GM12878 (cell line): ENCODE data around the gene SRRM2. TPM values are rescaled to one million over a fixed set of nuclear protein-coding genes. Genes with fewer than 3 reads are reported as not detected.

Source experiments
- ATAC-seq: fragments of 200-7000 bp; cut with Tn5 transposase; 3 replicates; pipeline ENCODE4 v1.9.1; 2020; ENCODE audit warnings: mild to moderate bottlenecking, moderate library complexity
- BruUV-seq: library from RNA; stranded (reverse); fragments of 400-500 nt; replicated peaks from 2 replicates; lab custom pipeline; 2021; lab: Mats Ljungman, UMichigan
- CTCF ChIA-PET: fragments of 300-600 bp; sonication (Branson Sonifier 250); formaldehyde crosslinking; extraction: SDS; loops from one replicate; lab custom pipeline; 2021; ENCODE audit warnings: inconsistent platforms; lab: Yijun Ruan, JAX
- POLR2A ChIA-PET: fragments of 350-600 bp; formaldehyde crosslinking; extraction: SDS; loops from one replicate; lab custom pipeline; 2021; ENCODE audit warnings: inconsistent platforms; lab: Charles Lee
- RAD21 ChIA-PET: fragments of 300-600 bp; sonication (Branson Sonifier 250); formaldehyde crosslinking; loops from one replicate; lab custom pipeline; 2023; ENCODE audit warnings: antibody characterized with exemption; ENCODE audit not compliant: unreplicated experiment; lab: Charles Lee
- SMC1A ChIA-PET: fragments of 300-600 bp; sonication (Branson Sonifier 250); formaldehyde crosslinking; loops from one replicate; lab custom pipeline; 2023; ENCODE audit not compliant: unreplicated experiment, uncharacterized antibody; lab: Charles Lee
- DNase-seq: peaks from one replicate; pipeline ENCODE4 v3.0.0-alpha.2; 2011; ENCODE audit warnings: low read depth, low spot score
- FAIRE-seq: peaks from 3 replicates; lab custom pipeline; 2011; peaks lifted over from hg19 to GRCh38; lab: Jason Lieb, UNC
- H2AFZ ChIP-seq: 2 replicates; pipeline ENCODE4 v1.6.0; 2011; ENCODE audit warnings: low read depth, low read length, control low read depth; ENCODE audit not compliant: control insufficient read depth
- H3K27ac ChIP-seq: 2 replicates; pipeline ENCODE4 v1.5.1; 2011; ENCODE audit warnings: control low read depth; ENCODE audit not compliant: control insufficient read depth, insufficient read depth
- H3K27me3 ChIP-seq, 2 experiments: replicated peaks in 1 of 2; 2 replicates each; pipeline versions ENCODE4 v1.6.0 to v1.6.1; 2011; ENCODE audit warnings: low read length in 1 of 2; ENCODE audit not compliant: control insufficient read depth in 2 of 2, insufficient read depth in 2 of 2
- H3K36me3 ChIP-seq, 2 experiments: 2 replicates each; pipeline ENCODE4 v1.5.1; 2011; ENCODE audit warnings: low read length in 1 of 2; ENCODE audit not compliant: control insufficient read depth in 2 of 2, insufficient read depth in 2 of 2
- H3K4me1 ChIP-seq: 2 replicates; pipeline ENCODE4 v1.6.1; 2011; ENCODE audit warnings: mild to moderate bottlenecking, low read length, moderate library complexity, mixed read lengths; ENCODE audit not compliant: control insufficient read depth, insufficient read depth
- H3K4me2 ChIP-seq: 2 replicates; pipeline ENCODE4 v1.6.0; 2011; ENCODE audit warnings: control low read depth; ENCODE audit not compliant: control insufficient read depth, insufficient read depth
- H3K4me3 ChIP-seq: fragments of 200-600 bp; sonication (generic); 2 replicates; pipeline ENCODE4 v1.5.1; 2016
- H3K79me2 ChIP-seq: 2 replicates; pipeline ENCODE4 v1.6.0; 2011; ENCODE audit warnings: low read length; ENCODE audit not compliant: control insufficient read depth, insufficient read depth
- H3K9ac ChIP-seq: 2 replicates; pipeline ENCODE4 v1.8.0; 2011; ENCODE audit warnings: low read length, control low read depth, mixed read lengths; ENCODE audit not compliant: control insufficient read depth, insufficient read depth
- H3K9me3 ChIP-seq: replicated peaks from 3 replicates; pipeline ENCODE4 v1.5.1; 2011; ENCODE audit warnings: mild to moderate bottlenecking, low read length; ENCODE audit not compliant: control insufficient read depth, insufficient read depth
- H4K20me1 ChIP-seq: 2 replicates; pipeline ENCODE4 v1.6.0; 2011; ENCODE audit not compliant: control insufficient read depth, insufficient read depth
- BCLAF1 ChIP-seq: fragments of 450-650 bp; IDR thresholded peaks from 2 replicates; pipeline ENCODE4 v1.6.1; 2017; ENCODE audit warnings: antibody characterized with exemption, mild to moderate bottlenecking, moderate library complexity
- CBFB ChIP-seq: IDR thresholded peaks from 2 replicates; pipeline ENCODE4 v1.6.1; 2016; ENCODE audit warnings: antibody characterized with exemption, low read depth
- CBX3 ChIP-seq: fragments of 200-600 bp; sonication (generic); IDR thresholded peaks from 2 replicates; pipeline ENCODE4 v1.6.1; 2016; ENCODE audit warnings: low read depth, borderline replicate concordance
- CHD4 ChIP-seq: fragments of 200-600 bp; sonication (generic); IDR thresholded peaks from 2 replicates; pipeline ENCODE4 v1.6.1; 2016; ENCODE audit warnings: mild to moderate bottlenecking
- DPF2 ChIP-seq: fragments of 450-650 bp; IDR thresholded peaks from 2 replicates; pipeline ENCODE4 v1.6.1; 2017; ENCODE audit warnings: mild to moderate bottlenecking
- HCFC1 ChIP-seq: fragments of 150-350 bp; IDR thresholded peaks from 2 replicates; pipeline ENCODE4 v1.6.1; 2014; ENCODE audit warnings: low read length
- MYC ChIP-seq: IDR thresholded peaks from 2 replicates; pipeline ENCODE4 v1.6.1; 2011; ENCODE audit warnings: mild to moderate bottlenecking, low read length, moderate library complexity, inconsistent platforms; ENCODE audit not compliant: insufficient read depth, insufficient replicate concordance, insufficient read length, severe bottlenecking
- NFXL1 ChIP-seq: fragments of 450-650 bp; IDR thresholded peaks from 2 replicates; pipeline ENCODE4 v1.6.1; 2017; ENCODE audit warnings: antibody characterized with exemption, mild to moderate bottlenecking, borderline replicate concordance
- NR2C1 ChIP-seq: fragments of 450-650 bp; IDR thresholded peaks from 2 replicates; pipeline ENCODE4 v1.6.1; 2017; ENCODE audit warnings: antibody characterized with exemption, mild to moderate bottlenecking, moderate library complexity
- NRF1 ChIP-seq: conservative IDR thresholded peaks from 2 replicates; pipeline ENCODE4 v1.6.1; 2011; ENCODE audit warnings: mild to moderate bottlenecking, low read depth, low read length, improper control_type of control experiment
- PML ChIP-seq: IDR thresholded peaks from 2 replicates; pipeline ENCODE4 v1.6.1; 2012; ENCODE audit warnings: low read length, inconsistent platforms
- POLR2AphosphoS2 ChIP-seq: IDR thresholded peaks from 2 replicates; pipeline ENCODE4 v1.6.1; 2011; ENCODE audit warnings: low read depth, mild to moderate bottlenecking, low read length, improper control_type of control experiment, moderate library complexity
- RB1 ChIP-seq: fragments of 450-650 bp; formaldehyde crosslinking; IDR thresholded peaks from 2 replicates; pipeline ENCODE4 v1.6.1; 2017; ENCODE audit warnings: mild to moderate bottlenecking, borderline replicate concordance
- RBBP5 ChIP-seq: fragments of 200-600 bp; sonication (generic); conservative IDR thresholded peaks from 2 replicates; pipeline ENCODE4 v1.6.1; 2016
- SIN3A ChIP-seq: IDR thresholded peaks from 2 replicates; pipeline ENCODE4 v1.6.1; 2012; ENCODE audit warnings: low read depth, low read length, improper control_type of control experiment
- SMAD5 ChIP-seq: IDR thresholded peaks from 2 replicates; pipeline ENCODE4 v1.6.1; 2016; ENCODE audit warnings: antibody characterized with exemption, low read depth
- STAT1 ChIP-seq: fragments of 450-650 bp; conservative IDR thresholded peaks from 2 replicates; pipeline ENCODE4 v1.6.1; 2014; ENCODE audit warnings: antibody characterized with exemption, mild to moderate bottlenecking
- TARDBP ChIP-seq: IDR thresholded peaks from 2 replicates; pipeline ENCODE4 v1.6.1; 2016; ENCODE audit warnings: borderline replicate concordance
- ZNF24 ChIP-seq: fragments of 450-650 bp; IDR thresholded peaks from 2 replicates; pipeline ENCODE4 v1.6.1; 2017; ENCODE audit warnings: antibody characterized with exemption, mild to moderate bottlenecking
- WGBS: methylation state at CpG from one replicate; pipeline ENCODE4 v1.1.6; 2016; ENCODE audit warnings: low lambda C conversion rate; ENCODE audit not compliant: insufficient replicate concordance, insufficient coverage; ENCODE audit errors: missing lambda C conversion rate; 5-methylcytosine and 5-hydroxymethylcytosine counted together
- in situ Hi-C: fragments of 300-500 bp; cut with MboI; formaldehyde crosslinking; loops from 9 replicates; pipeline ENCODE4 v1.14.3; 2018; ENCODE audit warnings: mixed read lengths
- intact Hi-C: fragments of 100-400 bp; cut with micrococcal nuclease; formaldehyde crosslinking; loops from one replicate; pipeline ENCODE4 v1.14.2; 2022; ENCODE audit not compliant: unreplicated experiment
- polyA plus RNA-seq, 11 experiments: library from polyadenylated mRNA; depleted of rRNA in 4 of 11; unstranded in 6 of 11; stranded (reverse) in 5 of 11; fragments of >200 nt; fragmentation: Nextera tagmentation in 4 of 11; fragmentation: Illumina TruSeq in 1 of 11; extraction: Ambion mirVana in 4 of 11; extraction: Trizol in 1 of 11; gene quantifications; 1 replicate in 1 of 11; 2 replicates in 10 of 11; pipeline versions ENCODE4 v1.2.1 to v1.2.3, GENCODE V29; 2011 to 2016; ENCODE audit warnings: inconsistent platforms in 2 of 11, missing spikeins in 2 of 11, low read depth in 1 of 11
- total RNA-seq, 4 experiments: library from RNA; depleted of rRNA in 3 of 4; stranded (reverse); fragments of >200 nt in 3 of 4; fragmentation: Illumina TruSeq in 1 of 4; extraction: Trizol in 1 of 4; gene quantifications; 2 replicates each; pipeline versions ENCODE4 v1.2.1 to v1.2.3, GENCODE V29; 2013 to 2021
- TF ChIP-seq, protein P1 (sequence below): IDR thresholded peaks from 2 replicates; pipeline ENCODE4 v1.6.1; 2012; ENCODE audit warnings: mild to moderate bottlenecking, low read depth, low read length

SRRM2 gene
- total and polyA plus RNA-seq, 10 of the 15 experiments (the other 5 are each of a cell fraction or from before 2014, with no cell fraction given): 30.1 to 502 (median 196) TPM

GRCh38 chr16:2777231-2777902 is 24.9 kb downstream of the SRRM2 start, which contains the start of gene ELOB:
ELOB (minus strand) TSS chr16:2777280; CDS start chr16:2777239, 41 bp downstream.
- SMC1A ChIA-PET: interaction anchor here (1.8 kb wide), 1 partner anchor 25 kb away, joined by 7 read pairs; the partner anchor contains the start of gene SRRM2
- WGBS: under 1% methylated on average over 40 of the region's 70 CpGs
- Histone ChIP-seq H3K4me2 (peak within 1 kb of the TSS; percentile 96), H3K36me3 (peaks cover 1 to 4% of the 10 kb centered on the region in 2 experiments; a peak in 2 of 4 replicates), H3K4me3 (peak within 1 kb of the TSS; percentile 89), H2AFZ (peak within 1 kb of the TSS; percentile 81), H3K9ac (peak within 1 kb of the TSS; percentile 99), H3K27ac (peak within 1 kb of the TSS; percentile 99), H3K4me1 (0 out of 2 replicates have a peak, but pooled peaks cover 4% of the 10 kb centered on the region), H3K27me3 (no peaks in the 10 kb centered on the region), H3K9me3 (no peaks in the 10 kb centered on the region), H3K79me2 (peaks cover 30% of the 10 kb centered on the region), H4K20me1 (no peaks in the 10 kb centered on the region)
- intact Hi-C loops: loop anchor here (2.0 kb wide), 1 partner anchor 25 kb away; the partner anchor contains the start of gene SRRM2
- RAD21 ChIA-PET: interaction anchor here (1.6 kb wide), 1 partner anchor 24 kb away, joined by 4 read pairs; no protein-coding TSS in a partner anchor
- in situ Hi-C loops: no loop called here
- no peak for DNase-seq
- TSS peak; percentile 87 for BruUV-seq
- CTCF ChIA-PET: no interaction called here
- ATAC-seq: peak; percentile 94
- POLR2A ChIA-PET: interaction anchor here (1.2 to 3.9 kb wide), 3 partner anchors 23 to 26 kb away, joined by 4 to 27 read pairs (median 8); partner anchors contain the start of gene SRRM2
- no peak for FAIRE-seq
- TF ChIP-seq CBFB (peak; percentile 46), ZNF24 (no peak), CBX3 (no peak), MYC (no peak), TARDBP (no peak), BCLAF1 (no peak), POLR2AphosphoS2 (no peak), HCFC1 (peak; percentile 68), CHD4 (no peak), RBBP5 (no peak), NRF1 (peak; percentile 53), RB1 (no peak; the same call in 1 of the 2 replicates), STAT1 (0 out of 2 replicates have a peak, but pooled peaks have one; percentile 54), DPF2 (no peak; the same call in 1 of the 2 replicates), NFXL1 (no peak), NR2C1 (peak; percentile 80), PML (0 out of 2 replicates have a peak, but pooled peaks have one; percentile 84), SMAD5 (peak; percentile 58), SIN3A (no peak)
- TF ChIP-seq, protein P1, sequence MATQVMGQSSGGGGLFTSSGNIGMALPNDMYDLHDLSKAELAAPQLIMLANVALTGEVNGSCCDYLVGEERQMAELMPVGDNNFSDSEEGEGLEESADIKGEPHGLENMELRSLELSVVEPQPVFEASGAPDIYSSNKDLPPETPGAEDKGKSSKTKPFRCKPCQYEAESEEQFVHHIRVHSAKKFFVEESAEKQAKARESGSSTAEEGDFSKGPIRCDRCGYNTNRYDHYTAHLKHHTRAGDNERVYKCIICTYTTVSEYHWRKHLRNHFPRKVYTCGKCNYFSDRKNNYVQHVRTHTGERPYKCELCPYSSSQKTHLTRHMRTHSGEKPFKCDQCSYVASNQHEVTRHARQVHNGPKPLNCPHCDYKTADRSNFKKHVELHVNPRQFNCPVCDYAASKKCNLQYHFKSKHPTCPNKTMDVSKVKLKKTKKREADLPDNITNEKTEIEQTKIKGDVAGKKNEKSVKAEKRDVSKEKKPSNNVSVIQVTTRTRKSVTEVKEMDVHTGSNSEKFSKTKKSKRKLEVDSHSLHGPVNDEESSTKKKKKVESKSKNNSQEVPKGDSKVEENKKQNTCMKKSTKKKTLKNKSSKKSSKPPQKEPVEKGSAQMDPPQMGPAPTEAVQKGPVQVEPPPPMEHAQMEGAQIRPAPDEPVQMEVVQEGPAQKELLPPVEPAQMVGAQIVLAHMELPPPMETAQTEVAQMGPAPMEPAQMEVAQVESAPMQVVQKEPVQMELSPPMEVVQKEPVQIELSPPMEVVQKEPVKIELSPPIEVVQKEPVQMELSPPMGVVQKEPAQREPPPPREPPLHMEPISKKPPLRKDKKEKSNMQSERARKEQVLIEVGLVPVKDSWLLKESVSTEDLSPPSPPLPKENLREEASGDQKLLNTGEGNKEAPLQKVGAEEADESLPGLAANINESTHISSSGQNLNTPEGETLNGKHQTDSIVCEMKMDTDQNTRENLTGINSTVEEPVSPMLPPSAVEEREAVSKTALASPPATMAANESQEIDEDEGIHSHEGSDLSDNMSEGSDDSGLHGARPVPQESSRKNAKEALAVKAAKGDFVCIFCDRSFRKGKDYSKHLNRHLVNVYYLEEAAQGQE: no peak
